SK-N-SH (cell line): ENCODE measurements around the gene EEF2.

Experiments
- CHD2 ChIP-seq: fragments of 150-350 bp; IDR thresholded peaks from 2 replicates; pipeline ENCODE4 v1.6.1; 2018; ENCODE audit warnings: low read length; ENCODE audit not compliant: partially characterized antibody
- CTCF ChIP-seq: fragments of 200-600 bp; sonication (generic); IDR thresholded peaks from 2 replicates; pipeline ENCODE4 v1.6.1; 2017; ENCODE audit warnings: antibody characterized with exemption, mild to moderate bottlenecking, moderate library complexity
- EZH2phosphoT487 ChIP-seq: fragments of 200-600 bp; sonication (generic); IDR thresholded peaks from 2 replicates; pipeline ENCODE4 v1.6.1; 2017; ENCODE audit warnings: low read depth, mixed run types, mild to moderate bottlenecking, antibody characterized with exemption, moderate library complexity, borderline replicate concordance
- FOXJ3 ChIP-seq: sonication (generic); formaldehyde crosslinking; IDR thresholded peaks from 2 replicates; pipeline ENCODE4 v1.5.1; 2020; ENCODE audit warnings: mild to moderate bottlenecking, missing genetic modification reagents
- MAX ChIP-seq: IDR thresholded peaks from 2 replicates; pipeline ENCODE4 v1.4.0; 2012; ENCODE audit warnings: low read depth
- NFIC ChIP-seq: IDR thresholded peaks from 2 replicates; pipeline ENCODE4 v1.4.0; 2012; ENCODE audit warnings: borderline replicate concordance
- POLR2AphosphoS5 ChIP-seq: IDR thresholded peaks from 2 replicates; pipeline ENCODE4 v1.6.1; 2012; ENCODE audit warnings: low read depth, low read length
- RAD21 ChIP-seq: IDR thresholded peaks from 2 replicates; pipeline ENCODE4 v1.6.1; 2012; ENCODE audit warnings: mild to moderate bottlenecking, low read length
- REST ChIP-seq: IDR thresholded peaks from 2 replicates; pipeline ENCODE4 v1.6.1; 2012; ENCODE audit warnings: mild to moderate bottlenecking, low read depth, low read length, moderate library complexity
- TEAD4 ChIP-seq: IDR thresholded peaks from 2 replicates; pipeline ENCODE4 v1.4.0; 2012; ENCODE audit warnings: mild to moderate bottlenecking, borderline replicate concordance; ENCODE audit not compliant: insufficient read depth

GRCh38 chr19:3985643-3986259 is 488 bp upstream of the EEF2 start:
- TF ChIP-seq RAD21 (no peak), CTCF (no peak), NFIC (no peak), POLR2AphosphoS5 (no peak), EZH2phosphoT487 (no peak), REST (no peak), TEAD4 (no peak), MAX (no peak), CHD2 (no peak), FOXJ3 (CRISPR knock-in tag) (no peak)
